CD4-positive, alpha-beta T cell treated with Interleukin-1 beta for 1 hour (primary cell): ENCODE data around the gene ZNF382.
"Not testable (repeated sequence)": the region's sequence is repeated elsewhere in the genome, so short reads cannot be mapped to it uniquely, and the experiment has no call there.

ENCODE experiments used
- DNase-seq, 2 donors: peaks; one replicate each; pipeline ENCODE4 v3.0.0-alpha.2; 2020 to 2022

ZNF382 gene

GRCh38 chr19:36605101-36605876, at the start of gene ZNF382:
Gene ZNF382 (plus strand): TSS chr19:36605313. CDS start chr19:36609915, 4,602 bp downstream.
- DNase-seq = peak; percentile 87 to 88

GRCh38 chr19:36564391-36564790, 40.7 kb upstream of the ZNF382 start:
- DNase-seq = no peak

- no peak for DNase-seq
Measured at GRCh38 chr19:36572593-36573019, 32.5 kb upstream of the ZNF382 start.

GRCh38 chr19:36573020-36573894, 31.9 kb upstream of the ZNF382 start, which contains the start of gene ZNF529:
Gene ZNF529 (minus strand): TSS chr19:36573292. CDS start chr19:36572346, 946 bp downstream.
- peak; percentile 91 for DNase-seq

- no peak for DNase-seq
Measured at GRCh38 chr19:36573895-36574720, 31.0 kb upstream of the ZNF382 start.

GRCh38 chr19:36574741-36575140, 30.4 kb upstream of the ZNF382 start:
- no peak for DNase-seq

GRCh38 chr19:36577271-36577996, 27.7 kb upstream of the ZNF382 start:
- no peak for DNase-seq

- DNase-seq = no peak
Measured at GRCh38 chr19:36579255-36579654, 25.9 kb upstream of the ZNF382 start.

GRCh38 chr19:36602681-36603080, 2.4 kb upstream of the ZNF382 start:
- not testable (repeated sequence) for DNase-seq

GRCh38 chr19:36604656-36605100, 435 bp upstream of the ZNF382 start:
- DNase-seq = peak; percentile 89 to 90

GRCh38 chr19:36605877-36606478, 865 bp downstream of the ZNF382 start:
- no peak for DNase-seq

GRCh38 chr19:36627057-36627456, 21.9 kb downstream of the ZNF382 start:
- no peak for DNase-seq

- DNase-seq = no peak
Measured at GRCh38 chr19:36635342-36635741, 30.2 kb downstream of the ZNF382 start.

GRCh38 chr19:36638862-36639510, 33.9 kb downstream of the ZNF382 start:
- no peak for DNase-seq

- no peak for DNase-seq
Measured at GRCh38 chr19:36646746-36647145, 41.6 kb downstream of the ZNF382 start.

- no peak for DNase-seq
Measured at GRCh38 chr19:36652958-36653357, 47.8 kb downstream of the ZNF382 start.

GRCh38 chr19:36665832-36666231, 60.7 kb downstream of the ZNF382 start:
- DNase-seq = no peak

GRCh38 chr19:36668646-36669045, 63.5 kb downstream of the ZNF382 start:
- no peak for DNase-seq

- no peak for DNase-seq
Measured at GRCh38 chr19:36672368-36672767, 67.3 kb downstream of the ZNF382 start.

- no peak for DNase-seq
Measured at GRCh38 chr19:36674201-36674600, 69.1 kb downstream of the ZNF382 start.

GRCh38 chr19:36679455-36679854, 74.3 kb downstream of the ZNF382 start:
- no peak for DNase-seq
